Subcutaneous adipose tissue (tissue), 4 donors: ENCODE measurements around the gene DCUN1D4. TPM values are rescaled to one million over a fixed set of nuclear protein-coding genes. Genes with fewer than 3 reads are reported as not detected.

ENCODE experiments used
- total RNA-seq, 4 donors: library from RNA; depleted of rRNA; stranded (reverse); fragments of >200 nt; gene quantifications; one replicate each; pipeline ENCODE4 v1.1.0, GENCODE V29; 2016
- TF ChIP-seq, protein P1 (sequence below): fragments of 450-650 bp; IDR thresholded peaks from one replicate; pipeline ENCODE4 v1.5.1; 2016; ENCODE audit warnings: low read depth, mild to moderate bottlenecking, control low read depth, antibody characterized with exemption, moderate library complexity

DCUN1D4 gene
- total RNA-seq, 4 donors from 2014 or later: 38.8 to 61.7 (median 42.0) TPM

DNA sequence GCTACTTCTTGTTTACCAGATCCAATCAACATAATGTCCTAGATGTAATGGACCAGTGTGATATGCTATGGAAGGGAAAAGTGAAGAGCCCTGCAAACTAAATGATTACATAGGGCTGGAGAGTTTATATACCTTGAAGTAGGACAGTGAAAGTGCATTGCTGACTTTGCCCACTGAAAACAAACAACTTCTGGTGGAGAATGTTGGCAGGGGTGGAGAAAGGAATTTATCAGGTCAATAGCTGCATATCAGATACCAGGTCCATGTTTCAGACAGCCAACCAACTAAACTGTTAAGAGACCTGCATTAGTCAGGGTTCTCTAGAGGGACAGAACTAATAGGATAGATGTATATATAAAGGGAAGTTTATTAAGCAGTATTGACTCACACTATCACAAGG lies 82.4 kb downstream of the DCUN1D4 start:
- TF ChIP-seq, protein P1, sequence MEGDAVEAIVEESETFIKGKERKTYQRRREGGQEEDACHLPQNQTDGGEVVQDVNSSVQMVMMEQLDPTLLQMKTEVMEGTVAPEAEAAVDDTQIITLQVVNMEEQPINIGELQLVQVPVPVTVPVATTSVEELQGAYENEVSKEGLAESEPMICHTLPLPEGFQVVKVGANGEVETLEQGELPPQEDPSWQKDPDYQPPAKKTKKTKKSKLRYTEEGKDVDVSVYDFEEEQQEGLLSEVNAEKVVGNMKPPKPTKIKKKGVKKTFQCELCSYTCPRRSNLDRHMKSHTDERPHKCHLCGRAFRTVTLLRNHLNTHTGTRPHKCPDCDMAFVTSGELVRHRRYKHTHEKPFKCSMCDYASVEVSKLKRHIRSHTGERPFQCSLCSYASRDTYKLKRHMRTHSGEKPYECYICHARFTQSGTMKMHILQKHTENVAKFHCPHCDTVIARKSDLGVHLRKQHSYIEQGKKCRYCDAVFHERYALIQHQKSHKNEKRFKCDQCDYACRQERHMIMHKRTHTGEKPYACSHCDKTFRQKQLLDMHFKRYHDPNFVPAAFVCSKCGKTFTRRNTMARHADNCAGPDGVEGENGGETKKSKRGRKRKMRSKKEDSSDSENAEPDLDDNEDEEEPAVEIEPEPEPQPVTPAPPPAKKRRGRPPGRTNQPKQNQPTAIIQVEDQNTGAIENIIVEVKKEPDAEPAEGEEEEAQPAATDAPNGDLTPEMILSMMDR: no peak

DNA sequence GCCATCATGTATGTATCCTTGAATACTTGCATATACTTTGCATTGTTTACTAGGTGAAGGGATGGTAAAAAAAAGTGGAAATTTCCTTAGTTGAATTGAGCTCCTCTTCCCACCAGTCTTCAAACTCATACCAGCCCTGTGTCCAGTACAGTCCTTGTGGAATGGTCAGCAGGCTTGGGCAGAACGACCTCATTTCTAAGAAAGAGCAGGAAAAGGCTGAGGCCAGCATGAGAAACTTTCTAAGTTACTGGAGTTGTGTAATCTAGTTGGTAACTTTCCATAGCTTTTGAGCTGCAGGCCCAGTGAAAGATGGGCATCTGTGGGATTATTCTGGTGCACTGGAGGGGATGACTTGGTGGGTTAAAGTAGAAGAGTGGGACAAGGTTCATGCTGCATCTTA lies 87.6 kb downstream of the DCUN1D4 start:
- TF ChIP-seq, protein P1: no peak

DNA sequence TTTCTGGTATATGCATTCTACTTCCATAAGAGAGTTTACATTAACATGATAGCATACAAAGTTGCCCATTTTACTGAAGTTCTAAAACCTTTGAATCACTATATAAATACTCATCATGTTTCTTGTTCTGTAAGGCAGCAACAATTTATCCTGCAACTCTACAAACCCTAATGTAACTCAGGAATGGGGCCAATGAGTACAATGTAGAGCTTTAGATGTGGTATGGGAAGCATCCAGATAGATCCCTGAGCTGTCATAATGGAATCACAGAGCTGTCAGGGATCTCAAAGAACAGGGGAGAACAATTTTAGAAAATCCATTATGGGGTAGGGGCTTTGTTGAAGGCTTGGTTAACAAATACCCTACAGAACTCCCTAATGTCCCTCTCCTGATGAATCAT lies 88.5 kb downstream of the DCUN1D4 start:
- TF ChIP-seq, protein P1: no peak

DNA sequence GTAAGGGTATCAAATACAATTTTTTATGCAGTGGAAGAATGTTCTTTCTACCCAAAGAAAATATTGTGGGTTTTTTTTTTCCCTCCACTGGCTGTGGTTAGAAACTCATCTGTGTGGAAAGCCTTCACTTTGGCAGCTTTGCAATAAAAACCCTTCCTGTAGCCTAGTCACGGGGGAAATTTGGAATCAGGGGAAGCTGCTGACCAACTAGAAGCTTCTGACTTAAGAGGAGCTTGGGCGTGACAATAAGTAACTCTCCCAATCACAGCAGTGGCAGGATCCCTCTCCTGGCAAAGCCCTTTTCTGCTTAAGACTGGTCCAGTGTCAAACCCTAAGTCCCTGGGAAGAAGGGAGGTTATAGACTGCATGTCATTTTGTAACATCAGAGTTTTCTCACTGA lies 89.3 kb downstream of the DCUN1D4 start:
- TF ChIP-seq, protein P1: no peak

DNA sequence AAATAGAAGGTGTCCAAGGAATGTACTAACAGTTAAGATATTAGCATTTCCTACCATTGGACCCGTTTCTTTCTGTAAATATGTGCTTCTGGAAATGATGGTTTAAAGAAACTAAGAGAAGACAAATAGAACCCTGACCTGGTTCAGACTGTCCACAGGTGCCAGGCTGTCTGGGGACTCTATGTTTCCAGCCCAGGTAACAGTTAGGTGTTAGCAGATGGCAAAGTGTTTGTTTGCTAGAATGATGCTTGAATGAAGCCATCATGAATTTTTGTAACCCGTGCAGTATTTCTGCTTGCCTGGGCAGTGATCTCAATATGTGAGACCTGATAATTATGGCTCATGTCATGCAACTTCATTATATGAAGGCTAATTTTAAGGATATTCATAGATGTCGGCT lies 89.7 kb downstream of the DCUN1D4 start:
- TF ChIP-seq, protein P1: no peak

DNA sequence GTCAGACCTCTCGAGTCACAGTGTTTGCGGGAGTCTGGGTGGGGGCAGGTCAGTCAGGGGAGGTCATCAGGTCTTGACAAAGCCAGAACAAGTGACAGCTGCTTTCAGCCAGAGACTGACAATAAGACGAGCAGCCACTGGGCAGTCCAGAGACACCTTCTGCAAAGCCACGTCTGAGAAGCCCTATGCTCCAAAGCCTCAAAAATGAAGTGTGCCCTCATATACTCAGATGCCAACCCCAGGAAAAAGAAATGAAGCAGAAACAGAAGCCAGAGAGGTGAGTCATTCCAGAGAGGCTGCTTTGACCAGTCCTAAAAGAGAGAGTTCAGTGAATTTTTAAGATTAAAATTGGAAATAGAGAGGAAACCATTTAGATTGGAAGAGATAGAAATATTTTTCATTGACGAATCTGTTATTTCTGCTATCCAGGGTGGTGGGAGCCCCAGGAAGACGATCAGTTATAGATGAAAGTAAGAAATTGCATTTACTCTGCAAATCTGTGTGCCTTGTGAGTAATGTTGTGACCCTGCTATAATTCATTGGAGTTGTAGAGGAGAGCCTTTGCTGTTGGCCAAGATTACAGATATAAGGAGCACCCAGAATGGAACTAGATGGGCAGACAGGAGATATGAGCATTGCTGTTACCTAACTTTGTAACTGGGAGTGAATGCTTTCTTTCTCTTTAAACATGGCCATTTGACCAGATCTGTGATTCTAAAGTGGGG lies 99.3 kb downstream of the DCUN1D4 start:
- TF ChIP-seq, protein P1: no peak

DNA sequence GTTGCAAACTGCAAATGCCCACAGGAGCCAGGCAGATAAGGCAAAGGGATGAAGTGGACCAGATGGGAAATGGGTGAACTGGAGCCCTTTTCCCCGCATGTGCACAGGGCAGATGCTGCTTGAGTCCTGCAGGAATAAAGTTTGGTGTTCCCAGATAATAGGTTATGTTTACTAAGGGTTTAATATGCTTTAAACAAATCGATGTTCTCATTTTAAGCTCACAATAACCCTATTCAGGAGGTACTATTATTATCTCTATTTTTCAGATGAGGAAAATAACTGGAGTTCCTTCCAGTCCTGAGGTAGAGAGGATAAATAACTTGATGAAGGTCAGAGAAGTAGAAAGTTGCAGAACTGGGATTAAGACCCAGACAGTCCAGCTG lies 99.9 kb downstream of the DCUN1D4 start:
- TF ChIP-seq, protein P1: no peak
